ENCODE data around the gene ACTN4. TPM values are rescaled to one million over a fixed set of nuclear protein-coding genes. Genes with fewer than 3 reads are reported as not detected.

ACTN4 gene
- total RNA-seq, 4 donors from 2014 or later: 191 to 479 (median 365) TPM

- H3K27ac ChIP-seq: no peak overlapping the region
- H3K27me3 ChIP-seq: no peaks in the 10 kb centered on the region
- intact Hi-C loops (cut with DNase I): no loop called here
- WGBS, 2 donors: 71 to 79% methylated on average over 7 of the region's 7 CpGs
- H3K4me1 ChIP-seq: peaks cover 13 to 14% of the 10 kb centered on the region in 2 donors
- no peak overlapping the region for H3K4me3 ChIP-seq (replicated peaks in 1 of 3)
- TF ChIP-seq, protein P1, sequence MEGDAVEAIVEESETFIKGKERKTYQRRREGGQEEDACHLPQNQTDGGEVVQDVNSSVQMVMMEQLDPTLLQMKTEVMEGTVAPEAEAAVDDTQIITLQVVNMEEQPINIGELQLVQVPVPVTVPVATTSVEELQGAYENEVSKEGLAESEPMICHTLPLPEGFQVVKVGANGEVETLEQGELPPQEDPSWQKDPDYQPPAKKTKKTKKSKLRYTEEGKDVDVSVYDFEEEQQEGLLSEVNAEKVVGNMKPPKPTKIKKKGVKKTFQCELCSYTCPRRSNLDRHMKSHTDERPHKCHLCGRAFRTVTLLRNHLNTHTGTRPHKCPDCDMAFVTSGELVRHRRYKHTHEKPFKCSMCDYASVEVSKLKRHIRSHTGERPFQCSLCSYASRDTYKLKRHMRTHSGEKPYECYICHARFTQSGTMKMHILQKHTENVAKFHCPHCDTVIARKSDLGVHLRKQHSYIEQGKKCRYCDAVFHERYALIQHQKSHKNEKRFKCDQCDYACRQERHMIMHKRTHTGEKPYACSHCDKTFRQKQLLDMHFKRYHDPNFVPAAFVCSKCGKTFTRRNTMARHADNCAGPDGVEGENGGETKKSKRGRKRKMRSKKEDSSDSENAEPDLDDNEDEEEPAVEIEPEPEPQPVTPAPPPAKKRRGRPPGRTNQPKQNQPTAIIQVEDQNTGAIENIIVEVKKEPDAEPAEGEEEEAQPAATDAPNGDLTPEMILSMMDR (IDR thresholded peaks at IDR 0.05): no peak
- TF ChIP-seq POLR2A (IDR thresholded peaks at IDR 0.05): no peak
- H3K9me3 ChIP-seq: no peaks in the 10 kb centered on the region
- DNase-seq: no peak
- no peaks in the 10 kb centered on the region for H3K36me3 ChIP-seq
These were observed 32.4 kb upstream of the ACTN4 start for GRCh38 chr19:38615007-38615581.

DNA sequence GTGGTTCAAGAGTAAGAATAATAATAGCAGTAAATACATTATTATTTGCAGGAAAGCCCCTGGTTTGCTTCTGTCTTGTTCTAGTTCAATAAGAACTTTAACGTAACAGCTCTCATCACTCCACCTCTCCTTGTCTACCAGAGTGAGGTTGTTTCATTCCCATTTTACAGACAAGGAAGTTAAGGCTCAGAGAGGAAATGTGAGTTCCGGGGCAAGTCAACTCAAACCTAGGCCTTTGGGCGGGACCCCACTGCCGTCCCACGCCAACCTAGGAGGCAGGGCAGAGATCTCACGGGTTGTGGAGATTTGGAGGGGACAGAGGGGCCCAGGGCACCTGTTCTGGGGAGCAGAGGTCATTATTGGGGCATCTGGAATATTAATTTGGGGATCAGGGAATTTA, 31.2 kb upstream of the ACTN4 start:
- H3K4me3 ChIP-seq (replicated peaks in 1 of 3): no peak overlapping the region
- no peak overlapping the region for H3K27ac ChIP-seq
- intact Hi-C loops (cut with DNase I): no loop called here
- TF ChIP-seq, protein P1 (IDR thresholded peaks at IDR 0.05): no peak
- TF ChIP-seq POLR2A (IDR thresholded peaks at IDR 0.05): no peak
- no peaks in the 10 kb centered on the region for H3K9me3 ChIP-seq
- WGBS, 2 donors: 93 to 94% methylated on average over 6 of the region's 6 CpGs
- no peak for DNase-seq
- no peaks in the 10 kb centered on the region for H3K27me3 ChIP-seq
- peaks cover 3 to 8% of the 10 kb centered on the region in 2 donors for H3K36me3 ChIP-seq
- peaks cover 17% of the 10 kb centered on the region in 2 donors for H3K4me1 ChIP-seq

DNA sequence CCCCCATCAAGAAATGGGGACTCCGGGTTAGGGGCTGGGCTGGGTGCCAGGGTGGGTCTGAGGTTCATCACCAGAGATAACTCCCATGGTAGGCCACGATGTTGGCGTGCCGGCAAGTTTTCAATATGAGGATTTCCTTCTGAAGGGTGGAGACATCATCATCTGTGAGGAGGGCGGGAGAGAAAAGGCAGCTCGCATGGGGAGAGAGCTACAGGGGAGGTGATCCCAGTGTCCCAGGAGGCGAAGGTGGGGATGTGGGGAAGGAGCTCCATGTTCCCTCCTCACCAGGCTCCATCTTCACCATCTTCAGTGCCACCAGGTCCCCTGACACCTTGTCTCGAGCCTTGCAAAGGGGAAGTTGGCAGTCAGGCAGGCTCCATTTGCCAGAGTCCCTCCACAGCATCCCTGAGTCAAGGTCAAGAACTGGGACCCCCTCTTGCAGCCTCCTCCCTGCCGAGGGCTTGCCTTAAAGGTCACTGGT, 30.1 kb upstream of the ACTN4 start:
- intact Hi-C loops (cut with DNase I): no loop called here
- Histone ChIP-seq H3K9me3 (no peaks in the 10 kb centered on the region), H3K4me1 (peaks cover 17% of the 10 kb centered on the region in 2 donors), H3K36me3 (peaks cover 12 to 19% of the 10 kb centered on the region in 2 donors), H3K27me3 (no peaks in the 10 kb centered on the region), H3K4me3 (replicated peaks in 1 of 3) (no peak overlapping the region), H3K27ac (no peak overlapping the region)
- no peak for DNase-seq
- 79 to 81% methylated on average over 8 of the region's 9 CpGs for WGBS, 2 donors
- TF ChIP-seq POLR2A (IDR thresholded peaks at IDR 0.05): no peak
- TF ChIP-seq, protein P1 (IDR thresholded peaks at IDR 0.05): no peak

GRCh38 chr19:38617764-38618589, 29.5 kb upstream of the ACTN4 start, which contains the start of gene MAP4K1:
Gene MAP4K1 (minus strand): TSS chr19:38617953. CDS start chr19:38617895, 58 bp downstream.
- peaks cover 17% of the 10 kb centered on the region in 2 donors for H3K4me1 ChIP-seq
- peak; percentile 7 to 39 for DNase-seq
- H3K27me3 ChIP-seq: no peaks in the 10 kb centered on the region
- H3K36me3 ChIP-seq: peaks cover 12 to 24% of the 10 kb centered on the region in 2 donors
- intact Hi-C loops (cut with DNase I): no loop called here
- WGBS, 2 donors: 5 to 33% methylated on average over 9 to 13 of the region's 28 CpGs
- H3K4me3 ChIP-seq (replicated peaks in 1 of 3): peak within 1 kb of the TSS; percentile 35 to 97 (median 68)
- H3K9me3 ChIP-seq: no peaks in the 10 kb centered on the region
- peak within 1 kb of the TSS in 2 of 3 donors; percentile 37 to 56 for H3K27ac ChIP-seq
- TF ChIP-seq, protein P1 (IDR thresholded peaks at IDR 0.05): no peak
- TF ChIP-seq POLR2A (IDR thresholded peaks at IDR 0.05): no peak
